Neural progenitor cell (in vitro differentiated cells): ENCODE data around the gene DDX60. TPM values are rescaled to one million over a fixed set of nuclear protein-coding genes. Genes with fewer than 3 reads are reported as not detected.
"Not testable (repeated sequence)": the region's sequence is repeated elsewhere in the genome, so short reads cannot be mapped to it uniquely, and the experiment has no call there.

Experiments used
- DNase-seq: peaks from one replicate; pipeline ENCODE4 v3.0.0-alpha.2; 2016; ENCODE audit warnings: low spot score
- H2AFZ ChIP-seq: fragments of 200-600 bp; sonication (generic); replicated peaks from 2 replicates; pipeline ENCODE4 v1.6.1; 2016; ENCODE audit warnings: antibody characterized with exemption
- H3F3A ChIP-seq: fragments of 200-600 bp; sonication (generic); 2 replicates; pipeline ENCODE4 v1.6.1; 2016; ENCODE audit warnings: antibody characterized with exemption, low read depth
- H3K27ac ChIP-seq: fragments of 200-600 bp; sonication (generic); 2 replicates; pipeline ENCODE4 v1.5.1; 2016; ENCODE audit warnings: mild to moderate bottlenecking
- H3K27me3 ChIP-seq: fragments of 200-600 bp; sonication (generic); 2 replicates; pipeline ENCODE4 v1.6.1; 2016; ENCODE audit warnings: mild to moderate bottlenecking, moderate library complexity
- H3K36me3 ChIP-seq: fragments of 200-600 bp; sonication (generic); 2 replicates; pipeline ENCODE4 v1.5.1; 2016
- H3K4me1 ChIP-seq: fragments of 200-600 bp; sonication (generic); 2 replicates; pipeline ENCODE4 v1.6.1; 2016; ENCODE audit warnings: mixed run types
- H3K4me2 ChIP-seq: fragments of 200-600 bp; sonication (generic); 2 replicates; pipeline ENCODE4 v1.6.1; 2016
- H3K4me3 ChIP-seq: fragments of 200-600 bp; sonication (generic); 2 replicates; pipeline ENCODE4 v1.5.1; 2016
- H3K79me2 ChIP-seq: fragments of 200-600 bp; sonication (generic); 2 replicates; pipeline ENCODE4 v1.6.1; 2016; ENCODE audit warnings: low read depth
- H3K9ac ChIP-seq: fragments of 200-600 bp; sonication (generic); 2 replicates; pipeline ENCODE4 v1.6.1; 2016
- H3K9me3 ChIP-seq: fragments of 200-600 bp; sonication (generic); 2 replicates; pipeline ENCODE4 v1.5.1; 2016; ENCODE audit warnings: low read depth
- H4K20me1 ChIP-seq: fragments of 200-600 bp; sonication (generic); 2 replicates; pipeline ENCODE4 v1.6.1; 2016; ENCODE audit warnings: low read depth
- H3K27ac Mint-ChIP-seq: 3 replicates; pipeline ENCODE4 v1.8.0; 2021; ENCODE audit warnings: mixed read lengths
- H3K27me3 Mint-ChIP-seq: 2 replicates; pipeline ENCODE4 v1.8.0; 2022; ENCODE audit warnings: low read depth, mild to moderate bottlenecking, inconsistent platforms, moderate library complexity, mixed read lengths; ENCODE audit not compliant: insufficient read depth
- H3K36me3 Mint-ChIP-seq: 3 replicates; pipeline ENCODE4 v1.8.0; 2021; ENCODE audit warnings: mixed read lengths
- H3K4me1 Mint-ChIP-seq: 3 replicates; pipeline ENCODE4 v1.8.0; 2021; ENCODE audit warnings: mixed read lengths
- H3K4me3 Mint-ChIP-seq: 3 replicates; pipeline ENCODE4 v1.8.0; 2021; ENCODE audit warnings: mild to moderate bottlenecking, moderate library complexity, mixed read lengths
- H3K9me3 Mint-ChIP-seq: 3 replicates; pipeline ENCODE4 v1.8.0; 2020; ENCODE audit warnings: mixed read lengths
- CTCF ChIP-seq: fragments of 200-600 bp; sonication (generic); IDR thresholded peaks from 2 replicates; pipeline ENCODE4 v1.5.1; 2017; ENCODE audit warnings: antibody characterized with exemption, mild to moderate bottlenecking
- EZH2 ChIP-seq: fragments of 200-600 bp; sonication (generic); IDR thresholded peaks from 2 replicates; pipeline ENCODE4 v1.6.1; 2017; ENCODE audit warnings: antibody characterized with exemption, mild to moderate bottlenecking, moderate library complexity
- EZH2phosphoT487 ChIP-seq: fragments of 200-600 bp; sonication (generic); IDR thresholded peaks from 2 replicates; pipeline ENCODE4 v1.6.1; 2017; ENCODE audit warnings: antibody characterized with exemption
- total RNA-seq: library from RNA; depleted of rRNA; stranded (reverse); fragments of >200 nt; gene quantifications from 2 replicates; pipeline ENCODE4 v1.2.3, GENCODE V29; 2015; ENCODE audit warnings: low replicate concordance

Gene DDX60
- total RNA-seq, 1 donor from 2014 or later: 7.8 TPM

DNA sequence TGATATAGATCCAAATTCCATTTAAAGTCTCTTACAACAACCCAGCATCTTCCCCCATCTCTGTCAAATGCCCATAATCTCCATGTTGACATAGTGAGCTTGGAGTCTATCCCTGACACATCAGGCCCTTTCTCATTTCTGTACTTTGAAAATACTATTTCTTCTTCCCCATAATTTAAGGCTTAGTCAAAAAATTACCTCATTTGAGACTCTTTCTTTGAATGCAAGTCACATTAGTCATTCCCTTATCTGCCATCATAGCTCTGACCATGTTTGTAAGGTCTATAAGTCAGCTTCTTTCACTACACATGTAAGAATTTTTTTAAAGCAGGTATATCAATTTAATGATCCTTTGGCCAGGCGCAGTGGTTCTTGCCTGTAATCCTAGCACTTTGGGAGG lies 99.9 kb downstream of the DDX60 start:
- Histone ChIP-seq H3K27ac (no peak overlapping the region), H3K27me3 (no peaks in the 10 kb centered on the region), H3K79me2 (no peaks in the 10 kb centered on the region), H3K36me3 (no peaks in the 10 kb centered on the region), H3F3A (no peaks in the 10 kb centered on the region), H4K20me1 (no peaks in the 10 kb centered on the region), H3K9ac (no peak overlapping the region), H3K4me1 (peaks cover 12% of the 10 kb centered on the region), H3K4me3 (no peak overlapping the region), H3K4me2 (no peak overlapping the region), H2AFZ (no peak overlapping the region), H3K9me3 (no peaks in the 10 kb centered on the region)
- no peak for DNase-seq
- H3K4me1 Mint-ChIP-seq: no peaks in the 10 kb centered on the region
- H3K27ac Mint-ChIP-seq: no peak overlapping the region
- H3K27me3 Mint-ChIP-seq: peaks cover 2% of the 10 kb centered on the region
- no peaks in the 10 kb centered on the region for H3K9me3 Mint-ChIP-seq
- H3K4me3 Mint-ChIP-seq: no peak overlapping the region
- H3K36me3 Mint-ChIP-seq: no peaks in the 10 kb centered on the region
- TF ChIP-seq EZH2phosphoT487: no peak
- no peak for TF ChIP-seq CTCF
- no peak for TF ChIP-seq EZH2

DNA sequence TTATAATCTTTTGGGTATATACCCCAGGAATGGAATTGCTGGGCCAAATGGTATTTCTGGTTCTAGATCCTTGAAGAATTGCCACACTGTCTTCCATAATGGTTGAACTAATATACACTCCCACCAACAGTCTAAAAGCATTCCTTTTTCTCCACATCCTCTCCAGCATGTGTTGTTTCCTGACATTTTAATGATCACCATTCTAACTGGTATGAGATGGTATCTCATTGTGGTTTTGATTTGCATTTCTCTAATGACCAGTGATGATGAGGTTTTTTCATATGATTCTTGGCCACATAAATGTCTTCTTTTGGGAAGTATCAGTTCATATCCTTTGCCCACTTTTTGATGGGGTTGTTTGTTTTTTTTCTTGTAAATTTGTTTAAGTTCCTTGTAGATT lies 105.0 kb downstream of the DDX60 start:
- not testable (repeated sequence) for H3F3A ChIP-seq, H3K9me3 Mint-ChIP-seq, DNase-seq, H3K36me3 ChIP-seq, H3K27ac Mint-ChIP-seq, H3K4me1 ChIP-seq, H3K27me3 Mint-ChIP-seq, H4K20me1 ChIP-seq, H3K27ac ChIP-seq, H3K4me3 Mint-ChIP-seq, H3K4me3 ChIP-seq, H3K36me3 Mint-ChIP-seq, H3K4me2 ChIP-seq, H3K79me2 ChIP-seq, H3K9me3 ChIP-seq, H3K27me3 ChIP-seq, H3K9ac ChIP-seq, H3K4me1 Mint-ChIP-seq, H2AFZ ChIP-seq

GRCh38 chr4:168212656-168213055 lies 105.9 kb downstream of the DDX60 start:
- DNase-seq: no peak
- no peak overlapping the region for H3K4me2 ChIP-seq
- Mint-ChIP-seq H3K27ac (no peak overlapping the region), H3K4me1 (no peaks in the 10 kb centered on the region), H3K27me3 (peaks cover 2% of the 10 kb centered on the region), H3K9me3 (no peaks in the 10 kb centered on the region), H3K36me3 (no peaks in the 10 kb centered on the region), H3K4me3 (no peak overlapping the region)
- H3K27me3 ChIP-seq: no peaks in the 10 kb centered on the region
- H3K9me3 ChIP-seq: no peaks in the 10 kb centered on the region
- H3K36me3 ChIP-seq: no peaks in the 10 kb centered on the region
- H3K4me1 ChIP-seq: no peaks in the 10 kb centered on the region
- H4K20me1 ChIP-seq: no peaks in the 10 kb centered on the region
- no peak overlapping the region for H3K9ac ChIP-seq
- H3K79me2 ChIP-seq: no peaks in the 10 kb centered on the region
- no peak for TF ChIP-seq CTCF
- TF ChIP-seq EZH2phosphoT487: no peak
- no peak for TF ChIP-seq EZH2
- H3F3A ChIP-seq: no peaks in the 10 kb centered on the region
- H3K4me3 ChIP-seq: no peak overlapping the region
- no peak overlapping the region for H2AFZ ChIP-seq
- H3K27ac ChIP-seq: no peak overlapping the region

GRCh38 chr4:168208957-168209614 lies 109.5 kb downstream of the DDX60 start:
- Histone ChIP-seq H3K27ac (no peak overlapping the region), H3K4me3 (no peak overlapping the region), H3K4me1 (no peaks in the 10 kb centered on the region), H3F3A (no peaks in the 10 kb centered on the region), H3K36me3 (no peaks in the 10 kb centered on the region), H3K79me2 (no peaks in the 10 kb centered on the region), H2AFZ (no peak overlapping the region), H3K27me3 (no peaks in the 10 kb centered on the region), H3K4me2 (no peak overlapping the region), H3K9me3 (no peaks in the 10 kb centered on the region), H4K20me1 (no peaks in the 10 kb centered on the region), H3K9ac (no peak overlapping the region)
- Mint-ChIP-seq H3K4me1 (no peaks in the 10 kb centered on the region), H3K27ac (no peak overlapping the region), H3K36me3 (no peaks in the 10 kb centered on the region), H3K9me3 (peaks cover 4% of the 10 kb centered on the region), H3K4me3 (no peak overlapping the region), H3K27me3 (no peaks in the 10 kb centered on the region)
- DNase-seq: no peak
- TF ChIP-seq EZH2phosphoT487 (no peak), CTCF (no peak), EZH2 (no peak)
